ENCODE results near the gene STARD4. TPM values are rescaled to one million over a fixed set of nuclear protein-coding genes. Genes with fewer than 3 reads are reported as not detected.

The STARD4 gene
- total and polyA plus RNA-seq, 9 of the 15 experiments (the other 6 are each of a cell fraction or from before 2014, with no cell fraction given), result 28.4 to 88.0 (median 34.0) TPM

- no peak for TF ChIP-seq FOXO4 (CRISPR knock-in tag; IDR thresholded peaks at IDR 0.05)
- TF ChIP-seq SRSF1 (IDR thresholded peaks at IDR 0.05; ENCODE audit: low read depth, low read length), result no peak
- TF ChIP-seq ZNF449 (CRISPR knock-in tag; IDR thresholded peaks at IDR 0.05), result no peak
- TF ChIP-seq PBX2 (CRISPR knock-in tag; IDR thresholded peaks at IDR 0.05; ENCODE audit: low read depth), result no peak
- no peak for TF ChIP-seq PBX2 (tag; conservative IDR thresholded peaks at IDR 0.05; ENCODE audit: low read depth)
- TF ChIP-seq ZFX (CRISPR knock-in tag; IDR thresholded peaks at IDR 0.05), result no peak
These were observed 40.2 kb downstream of the STARD4 start (continued) for GRCh38 chr5:111472096-111472495.

Measured in K562 (cell line).